AG10803 (cell line): ENCODE data around the gene NAMPT.

Source experiments
- DNase-seq: peaks from one replicate; pipeline ENCODE4 v3.0.0; 2010; ENCODE audit warnings: low read depth
- H3K4me3 ChIP-seq: 2 replicates; pipeline ENCODE4 v1.5.1; 2011; ENCODE audit warnings: mild to moderate bottlenecking, low read length, control low read depth
- TF ChIP-seq, protein P1 (sequence below): conservative IDR thresholded peaks from 2 replicates; pipeline ENCODE4 v1.5.1; 2011; ENCODE audit warnings: mild to moderate bottlenecking, low read length, control low read depth, inconsistent platforms

The NAMPT gene

GRCh38 chr7:106231856-106232490 is 52.8 kb downstream of the NAMPT start:
- no peak for DNase-seq
- H3K4me3 ChIP-seq: no peak overlapping the region
- TF ChIP-seq, protein P1, sequence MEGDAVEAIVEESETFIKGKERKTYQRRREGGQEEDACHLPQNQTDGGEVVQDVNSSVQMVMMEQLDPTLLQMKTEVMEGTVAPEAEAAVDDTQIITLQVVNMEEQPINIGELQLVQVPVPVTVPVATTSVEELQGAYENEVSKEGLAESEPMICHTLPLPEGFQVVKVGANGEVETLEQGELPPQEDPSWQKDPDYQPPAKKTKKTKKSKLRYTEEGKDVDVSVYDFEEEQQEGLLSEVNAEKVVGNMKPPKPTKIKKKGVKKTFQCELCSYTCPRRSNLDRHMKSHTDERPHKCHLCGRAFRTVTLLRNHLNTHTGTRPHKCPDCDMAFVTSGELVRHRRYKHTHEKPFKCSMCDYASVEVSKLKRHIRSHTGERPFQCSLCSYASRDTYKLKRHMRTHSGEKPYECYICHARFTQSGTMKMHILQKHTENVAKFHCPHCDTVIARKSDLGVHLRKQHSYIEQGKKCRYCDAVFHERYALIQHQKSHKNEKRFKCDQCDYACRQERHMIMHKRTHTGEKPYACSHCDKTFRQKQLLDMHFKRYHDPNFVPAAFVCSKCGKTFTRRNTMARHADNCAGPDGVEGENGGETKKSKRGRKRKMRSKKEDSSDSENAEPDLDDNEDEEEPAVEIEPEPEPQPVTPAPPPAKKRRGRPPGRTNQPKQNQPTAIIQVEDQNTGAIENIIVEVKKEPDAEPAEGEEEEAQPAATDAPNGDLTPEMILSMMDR: no peak

GRCh38 chr7:106225856-106226255 is 58.9 kb downstream of the NAMPT start:
- DNase-seq: no peak
- H3K4me3 ChIP-seq: no peak overlapping the region
- TF ChIP-seq, protein P1: no peak

DNA sequence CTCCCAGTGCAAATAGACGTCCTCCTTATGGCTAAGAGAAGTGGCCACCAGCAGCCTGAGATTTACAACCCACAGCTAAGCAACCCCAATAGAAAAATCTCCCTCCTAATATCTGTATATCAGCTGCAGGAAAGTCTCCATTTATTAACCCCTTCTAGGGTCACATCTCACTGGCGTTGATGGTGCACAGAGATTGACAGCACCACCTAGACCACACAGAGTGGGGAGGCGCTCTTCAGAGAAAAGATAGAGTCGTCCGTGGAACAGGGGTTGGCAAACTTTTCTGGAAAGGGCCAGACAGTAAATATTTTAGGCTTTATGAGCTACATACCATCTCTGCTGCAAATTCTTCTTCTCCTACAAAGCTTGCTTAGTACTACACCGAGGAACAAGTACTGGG is 60.0 kb downstream of the NAMPT start:
- no peak for DNase-seq
- TF ChIP-seq, protein P1: no peak
- no peak overlapping the region for H3K4me3 ChIP-seq

- DNase-seq: no peak
- TF ChIP-seq, protein P1: no peak
- no peak overlapping the region for H3K4me3 ChIP-seq
Observed at GRCh38 chr7:106223156-106223555, 61.6 kb downstream of the NAMPT start.

DNA sequence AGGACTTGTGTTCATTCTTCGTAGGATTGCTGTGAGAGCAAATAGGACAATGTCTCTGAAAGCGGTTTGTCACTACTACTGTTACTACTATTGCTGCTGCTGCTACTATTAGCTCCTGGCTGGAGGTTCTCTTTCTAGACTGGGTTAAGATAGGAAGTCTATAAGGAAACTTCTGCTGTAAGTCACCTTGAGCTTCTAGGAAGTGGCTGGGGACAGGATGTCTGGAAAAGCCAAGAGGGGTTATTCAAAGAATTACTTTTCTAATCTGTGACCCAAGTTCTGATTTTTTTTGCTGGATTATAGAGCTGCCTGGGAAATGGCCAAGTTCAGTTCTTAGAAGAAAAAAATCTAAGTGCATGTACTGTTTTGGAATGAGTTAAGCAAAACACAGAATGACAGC is 62.2 kb downstream of the NAMPT start:
- no peak for DNase-seq
- no peak overlapping the region for H3K4me3 ChIP-seq
- TF ChIP-seq, protein P1: no peak

- DNase-seq: no peak
- H3K4me3 ChIP-seq: no peak overlapping the region
- TF ChIP-seq, protein P1: no peak
Observed at GRCh38 chr7:106220307-106220706, 64.5 kb downstream of the NAMPT start.

DNA sequence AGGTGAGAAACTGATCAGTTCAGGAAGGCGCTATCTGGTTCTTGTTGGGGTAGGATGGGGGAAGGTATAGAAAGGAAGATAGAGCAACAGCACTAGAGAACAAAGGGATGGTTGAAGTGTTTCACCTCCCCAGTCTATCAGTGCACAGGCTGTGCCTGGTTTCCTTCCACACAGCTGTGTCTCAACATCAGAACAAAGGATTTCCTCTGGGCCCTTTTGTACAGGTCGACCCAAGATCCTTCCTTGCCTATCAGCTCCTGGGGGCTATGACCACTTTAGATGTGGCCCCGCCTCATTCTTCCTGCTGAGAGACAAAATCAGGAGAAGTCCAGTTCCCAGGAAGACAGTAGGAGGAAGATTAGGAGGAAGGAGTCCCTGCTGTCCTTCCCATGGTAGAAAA is 65.6 kb downstream of the NAMPT start:
- no peak overlapping the region for H3K4me3 ChIP-seq
- TF ChIP-seq, protein P1: no peak
- no peak for DNase-seq
